Activated CD8-positive, alpha-beta memory T cell treated with anti-CD3 and anti-CD28 coated beads, Interleukin-2, amount 50 U/mL, for 1 hour (primary cell): ENCODE data around the gene ROBO1.
"Not testable (repeated sequence)": the region's sequence is repeated elsewhere in the genome, so short reads cannot be mapped to it uniquely, and the experiment has no call there.

Experiments
- DNase-seq: peaks from one replicate; pipeline ENCODE4 v3.0.0-alpha.2; 2020; ENCODE audit errors: extremely low read depth

ROBO1 gene

DNA sequence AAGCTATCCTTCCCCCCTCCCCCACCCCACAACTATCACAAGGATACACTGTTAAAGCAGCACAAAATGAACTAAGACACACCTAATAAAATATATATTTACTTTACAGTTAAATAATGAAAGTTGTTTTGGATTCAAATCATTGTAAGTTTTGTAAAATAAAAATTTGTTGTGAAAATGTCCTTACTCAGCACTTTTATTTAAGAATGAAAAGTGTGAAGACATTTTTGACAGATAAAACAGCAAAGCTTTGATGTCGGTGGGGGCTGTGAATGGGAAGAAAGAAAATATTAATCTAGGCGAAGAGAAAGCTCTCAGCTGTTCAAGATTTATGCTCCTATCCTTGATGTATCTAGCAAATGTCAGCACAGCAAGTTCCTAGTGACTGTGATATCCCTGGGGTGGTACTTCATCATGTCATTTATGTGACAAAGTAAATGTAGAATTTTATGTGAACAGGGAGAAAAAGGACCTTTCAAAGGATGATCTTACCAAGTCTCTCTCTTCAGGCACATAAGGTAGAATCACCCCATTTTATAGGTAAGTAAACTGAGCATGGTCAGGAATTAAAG lies 216.4 kb downstream of the ROBO1 start:
- DNase-seq, result no peak

DNA sequence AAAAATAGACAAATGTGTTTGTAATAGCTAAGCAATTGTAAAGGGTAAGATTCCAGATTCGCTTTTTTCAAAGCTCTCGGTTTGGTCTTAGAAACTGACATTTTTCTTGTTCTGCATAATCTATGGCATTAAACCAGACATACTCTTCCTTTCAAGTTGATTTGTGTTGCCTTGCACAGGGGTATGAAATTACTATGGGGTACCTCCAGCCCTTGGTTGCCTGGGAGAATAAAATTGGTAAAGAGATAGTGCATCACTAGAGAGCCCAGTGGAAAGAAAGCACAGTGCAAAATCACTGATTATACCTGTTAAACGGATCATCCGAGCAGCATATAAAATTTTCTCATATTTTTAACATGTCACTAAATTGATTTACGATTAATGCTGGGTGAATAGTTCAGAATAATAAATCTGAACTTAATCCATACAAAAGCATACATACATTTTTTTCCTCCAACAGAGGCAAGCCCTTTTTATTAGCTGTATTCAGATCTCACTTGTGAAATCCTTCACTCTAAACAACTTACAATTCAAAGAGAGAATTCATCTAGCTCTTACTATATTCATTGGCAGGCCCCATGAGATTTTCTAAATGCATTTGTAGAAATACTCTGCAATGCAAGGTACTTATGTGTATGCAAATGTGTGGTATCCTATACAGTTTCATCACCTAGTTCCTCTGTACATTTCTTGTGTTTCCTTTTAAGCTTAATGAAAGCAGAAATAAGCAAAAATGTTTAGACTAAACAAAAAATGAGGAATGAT lies 224.4 kb downstream of the ROBO1 start:
- no peak for DNase-seq

DNA sequence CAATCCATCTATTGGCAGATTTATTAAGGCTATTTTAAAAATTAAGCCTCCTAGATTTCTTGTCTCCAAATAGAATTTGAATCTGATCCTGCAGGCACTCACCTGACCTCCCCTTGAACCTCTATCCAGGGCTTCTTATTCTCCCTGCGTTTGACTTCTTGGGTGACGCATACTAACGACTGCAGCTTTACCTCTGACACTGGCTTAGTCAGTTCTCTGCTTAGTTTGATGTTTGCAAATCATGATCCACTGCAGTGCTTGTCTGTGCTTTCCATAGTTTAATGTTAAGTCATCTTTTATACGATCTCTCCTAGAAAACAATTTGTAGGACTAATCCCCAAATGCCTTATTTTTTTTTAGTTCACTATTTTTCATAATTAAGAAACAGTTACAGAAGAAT lies 233.1 kb downstream of the ROBO1 start:
- no peak for DNase-seq

DNA sequence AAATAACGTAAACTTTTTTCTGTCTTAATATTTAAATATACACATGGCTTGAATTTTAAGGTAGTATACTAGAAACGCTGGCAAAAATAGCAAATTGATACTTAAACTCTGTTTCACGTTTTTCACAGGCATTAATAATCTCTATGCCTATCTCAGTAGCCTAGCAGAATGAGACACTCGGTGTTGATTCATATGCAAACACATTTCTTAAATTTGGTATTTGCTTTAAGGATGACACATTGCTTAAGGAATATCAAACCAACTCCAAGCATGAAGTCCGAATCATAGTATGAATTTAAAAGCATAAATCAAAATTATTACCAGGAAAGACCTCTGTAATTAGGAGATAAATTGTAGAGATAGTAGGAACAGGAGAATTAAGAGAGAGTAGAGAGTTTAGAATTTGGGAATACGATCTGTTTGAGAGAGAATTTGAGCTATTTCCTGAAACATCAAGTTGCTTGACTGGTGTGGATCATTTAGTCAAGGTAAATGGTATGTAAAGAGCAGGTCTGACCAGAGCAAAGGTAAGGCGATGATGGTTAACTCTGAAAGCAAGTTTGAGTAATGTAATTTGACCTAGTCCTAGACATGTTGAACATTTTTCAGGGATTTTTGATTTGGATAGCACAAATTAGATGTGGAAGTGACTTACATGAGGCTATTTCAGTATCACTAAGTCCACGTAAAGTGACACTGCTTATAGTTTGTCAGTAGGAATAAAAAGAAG lies 236.1 kb downstream of the ROBO1 start:
- DNase-seq, result no peak

DNA sequence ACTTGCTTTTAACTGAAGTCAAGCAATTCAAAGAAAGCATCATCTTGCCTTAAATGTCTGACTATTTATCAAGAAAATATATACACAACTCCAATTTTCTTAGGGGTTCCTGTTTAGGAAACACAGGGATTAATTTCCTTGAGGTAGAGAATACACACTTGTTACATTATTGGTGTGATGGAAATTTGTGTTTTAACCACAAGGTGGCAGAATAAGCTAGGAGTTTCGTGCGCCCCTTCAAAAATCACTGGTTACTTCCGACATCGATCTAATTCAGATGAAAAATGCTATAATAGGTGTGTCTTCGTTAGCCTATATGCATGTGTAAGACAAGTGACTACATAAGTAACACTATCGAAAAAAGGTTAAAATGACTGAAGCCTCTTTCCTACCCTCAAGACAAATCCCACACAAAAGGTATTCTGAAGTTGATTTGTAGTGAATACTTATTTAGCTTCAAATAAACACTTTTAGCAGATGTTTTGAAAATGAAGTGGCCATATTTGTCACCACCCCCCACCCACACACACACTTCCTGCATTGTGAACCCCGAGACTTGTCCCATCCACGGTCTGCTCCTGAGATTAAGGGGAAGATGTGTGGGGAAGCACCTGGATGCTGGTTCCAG lies 246.5 kb downstream of the ROBO1 start:
- no peak for DNase-seq

DNA sequence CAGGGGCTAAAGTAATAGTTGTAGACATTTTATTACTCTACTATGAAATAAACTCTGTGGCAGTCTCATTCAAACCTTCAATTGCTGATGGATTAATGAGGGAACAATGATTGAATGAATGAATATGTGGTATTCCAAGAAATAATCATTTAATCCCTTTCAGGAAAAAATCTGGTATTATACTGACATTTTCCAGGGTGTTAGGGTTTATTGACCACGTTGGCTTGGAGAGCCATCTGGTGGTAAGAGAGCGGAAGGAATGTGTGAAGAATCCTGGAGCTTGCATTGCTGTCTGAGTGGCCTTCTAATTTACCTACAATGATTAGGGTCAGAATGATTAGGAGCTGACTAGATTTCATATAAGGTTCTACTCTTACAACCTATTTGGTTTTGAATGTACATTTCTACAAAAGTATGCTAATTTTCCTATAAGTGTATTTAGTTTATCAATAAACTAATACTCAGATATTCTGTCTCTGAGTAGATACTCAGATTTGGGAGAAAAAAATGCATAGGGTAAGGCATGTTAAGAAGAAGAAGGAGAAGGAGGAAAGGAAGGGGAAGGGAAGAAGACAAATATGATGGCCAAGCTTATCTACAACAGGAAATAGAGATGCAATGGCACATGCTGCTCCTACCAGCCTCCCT lies 249.9 kb downstream of the ROBO1 start:
- DNase-seq, result no peak

DNA sequence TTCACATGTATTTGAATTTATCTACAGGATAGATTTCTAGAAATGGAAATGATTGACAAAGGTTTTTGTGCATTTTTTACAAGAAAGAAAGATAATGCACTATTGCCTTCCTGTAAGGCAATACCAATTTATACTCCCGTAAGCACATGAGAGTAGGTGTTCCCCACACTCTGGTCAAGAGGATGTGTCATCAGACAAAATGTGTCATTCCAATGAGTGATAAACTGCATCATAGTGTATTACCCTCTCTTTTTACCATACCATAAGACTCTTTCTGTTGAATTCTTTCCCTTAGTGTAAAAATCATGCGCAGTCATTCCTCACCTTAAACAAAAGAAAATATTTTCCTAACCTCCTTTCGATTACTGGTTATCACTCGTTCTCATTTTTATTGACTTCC lies 251.0 kb downstream of the ROBO1 start:
- no peak for DNase-seq

DNA sequence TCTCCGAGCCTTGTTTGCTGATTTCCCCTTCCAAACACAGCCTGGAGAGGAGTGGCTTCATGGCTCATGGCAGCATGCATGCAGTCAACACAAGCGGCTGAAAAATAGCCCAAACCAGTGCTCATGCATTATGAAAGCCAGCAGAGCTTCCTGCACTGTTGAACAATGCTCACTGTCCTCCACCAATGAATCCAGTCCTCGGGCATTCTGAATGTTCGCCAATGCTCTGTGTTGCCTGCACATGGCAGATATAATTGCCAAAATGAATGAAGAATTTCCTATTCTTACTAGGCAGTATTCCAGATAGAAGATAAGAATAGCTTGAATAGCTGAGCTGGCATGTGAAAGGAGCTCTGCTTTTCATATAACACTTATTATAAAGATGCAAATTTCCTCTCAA lies 252.7 kb downstream of the ROBO1 start:
- DNase-seq, result no peak

DNA sequence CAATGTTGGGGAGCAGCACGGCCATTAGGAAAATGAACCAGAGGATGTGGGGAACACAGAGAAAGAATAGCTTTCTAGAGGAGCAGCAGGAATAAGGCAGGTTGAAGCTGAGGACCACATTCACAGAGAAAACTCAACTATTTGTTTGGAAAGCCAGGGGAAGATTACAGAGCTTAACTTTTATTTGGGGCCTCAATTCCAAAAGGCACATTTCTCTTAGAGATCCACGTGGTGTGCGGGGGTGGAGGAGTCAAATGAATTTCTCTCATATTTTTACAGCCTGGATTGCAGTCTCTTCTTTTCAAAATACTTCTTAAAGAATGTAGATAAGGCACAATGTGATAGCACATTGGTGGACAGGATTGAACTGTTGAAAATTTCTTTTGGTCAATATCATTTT lies 253.7 kb downstream of the ROBO1 start:
- no peak for DNase-seq

DNA sequence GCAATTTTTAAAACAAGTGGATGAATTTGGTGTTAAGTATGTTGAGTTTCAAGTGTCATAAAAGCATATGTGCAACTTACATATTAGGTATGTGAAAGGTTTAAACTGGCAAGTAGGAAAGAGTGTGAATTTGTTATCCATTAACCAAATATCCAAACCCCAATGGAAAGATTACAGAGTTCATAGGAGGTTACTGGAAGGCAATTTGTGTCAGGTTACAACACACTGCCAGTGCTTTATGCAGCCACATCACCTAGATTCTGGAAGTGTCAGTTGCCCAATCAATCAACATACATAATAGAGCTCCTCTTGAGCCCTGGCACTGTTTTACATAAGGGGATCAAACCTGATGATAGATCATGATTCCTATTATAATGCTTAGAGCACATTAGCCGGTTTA lies 261.0 kb downstream of the ROBO1 start:
- DNase-seq, result no peak

DNA sequence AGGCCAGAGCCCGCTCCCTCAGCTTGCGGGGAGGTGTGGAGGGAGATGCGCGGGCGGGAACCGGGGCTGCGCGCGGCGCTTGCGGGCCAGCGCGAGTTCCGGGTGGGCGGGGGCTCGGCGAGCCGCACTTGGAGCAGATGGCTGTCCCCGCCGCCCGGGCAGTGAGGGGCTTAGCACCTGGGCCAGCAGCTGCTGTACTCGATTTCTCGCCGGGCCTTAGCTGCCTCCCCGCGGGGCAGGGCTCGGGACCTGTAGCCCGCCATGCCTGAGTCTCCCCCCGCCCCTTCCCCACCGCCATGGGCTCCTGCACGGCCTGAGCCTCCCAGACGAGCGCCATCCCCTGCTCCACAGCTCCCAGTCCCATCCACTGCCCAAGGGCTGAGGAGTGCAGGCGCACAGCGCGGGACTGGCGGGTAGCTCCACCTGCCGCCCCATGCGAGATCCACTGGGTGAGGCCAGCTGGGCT lies 265.5 kb downstream of the ROBO1 start:
- DNase-seq, result not testable (repeated sequence)

DNA sequence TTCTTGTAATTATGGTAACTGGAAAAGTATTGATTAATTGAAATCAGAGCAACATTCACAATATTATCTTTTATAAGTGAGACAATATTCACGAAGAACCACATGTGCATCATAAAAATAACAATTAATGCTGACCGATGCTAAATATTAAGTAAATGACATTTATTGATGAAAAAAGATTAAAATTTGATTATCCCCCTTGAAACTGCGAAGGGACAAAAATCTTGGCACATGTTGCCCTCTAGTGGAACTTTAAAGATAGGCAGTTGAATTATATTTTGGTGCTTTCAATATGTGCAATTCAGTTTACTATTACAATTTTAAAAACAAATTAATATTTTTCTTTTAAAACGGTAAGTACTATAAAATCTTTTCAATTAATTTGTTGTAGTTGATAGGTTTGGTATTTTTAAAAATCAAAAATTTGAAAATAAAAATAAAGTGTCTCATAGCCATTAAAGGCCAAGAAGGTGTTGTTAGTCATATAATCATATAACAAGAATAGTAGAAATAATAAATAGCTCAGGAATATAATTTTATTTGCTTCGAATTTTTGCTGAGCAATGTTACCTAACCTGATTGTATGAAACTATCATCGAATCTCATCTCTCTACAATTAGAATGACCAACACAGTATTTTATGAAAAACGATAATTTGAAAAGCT lies 270.2 kb downstream of the ROBO1 start:
- DNase-seq, result no peak

DNA sequence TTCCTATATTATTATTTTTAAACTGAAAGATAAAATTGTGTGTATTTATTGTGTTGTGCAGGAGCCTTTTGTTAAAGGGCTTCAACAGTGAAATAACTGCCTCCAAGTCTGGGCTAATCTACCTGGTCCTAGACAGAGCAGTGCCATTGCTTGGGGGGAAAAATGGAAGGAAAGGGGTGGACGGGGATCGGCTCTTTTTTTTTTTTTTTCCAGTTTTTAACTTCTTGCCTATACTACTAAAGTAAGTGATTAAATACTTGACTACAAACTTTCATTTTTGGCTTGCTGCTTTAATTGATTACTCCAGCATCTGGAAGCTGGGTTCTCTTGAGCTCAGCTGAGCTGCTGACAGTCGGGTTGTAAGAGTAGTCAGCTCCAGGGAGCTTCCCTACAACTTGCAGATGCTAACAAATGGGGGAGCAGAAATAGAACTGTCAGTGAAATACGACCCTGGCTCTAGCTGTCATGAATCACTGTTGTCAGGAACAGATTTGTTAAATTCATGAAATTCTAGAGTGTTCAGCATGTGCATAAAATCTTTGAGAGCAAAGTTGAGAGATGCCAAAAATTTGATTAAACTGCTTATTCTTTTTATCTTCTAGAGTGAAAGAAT lies 276.7 kb downstream of the ROBO1 start:
- DNase-seq, result no peak

DNA sequence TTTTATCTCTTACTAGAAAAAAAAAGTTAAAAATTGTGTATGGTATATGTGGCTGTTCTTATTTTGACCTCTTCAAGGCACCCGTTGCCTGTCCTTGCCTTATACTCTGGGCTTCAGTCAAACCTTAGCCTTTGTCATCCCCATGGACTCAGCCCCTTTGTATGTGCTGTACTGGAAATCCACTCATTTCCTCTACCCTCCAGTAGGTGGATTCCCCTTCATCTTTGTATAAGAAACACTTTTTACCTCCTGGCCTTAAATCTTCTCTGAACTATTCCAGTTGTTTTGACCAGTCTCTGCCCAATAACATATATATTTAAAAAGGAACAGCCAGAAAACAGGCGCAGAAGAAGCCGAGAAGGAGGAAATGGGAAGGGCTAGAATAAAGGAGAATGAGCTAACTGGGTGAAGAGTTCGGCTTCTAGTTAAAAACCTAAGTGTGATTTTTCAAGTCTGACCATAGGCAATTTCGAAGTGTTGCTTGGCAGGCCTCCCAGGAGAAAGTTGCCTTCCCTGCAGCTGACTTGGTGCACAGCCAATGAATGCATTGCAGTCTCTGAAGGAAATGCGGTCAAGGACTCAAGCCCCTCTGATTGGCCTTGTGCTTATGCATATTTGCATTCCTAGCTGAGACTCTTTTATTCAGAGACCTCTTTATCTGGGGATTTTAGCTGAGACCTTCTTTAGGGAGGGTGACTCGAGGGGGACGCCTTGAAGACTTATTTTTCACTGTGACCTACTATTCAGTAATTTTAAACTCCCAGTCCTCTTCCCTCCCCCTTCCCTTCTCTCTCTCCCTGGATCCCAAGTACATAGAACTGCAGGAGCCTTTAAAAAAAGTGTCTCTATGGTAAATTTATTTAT lies 277.4 kb downstream of the ROBO1 start:
- no peak for DNase-seq

DNA sequence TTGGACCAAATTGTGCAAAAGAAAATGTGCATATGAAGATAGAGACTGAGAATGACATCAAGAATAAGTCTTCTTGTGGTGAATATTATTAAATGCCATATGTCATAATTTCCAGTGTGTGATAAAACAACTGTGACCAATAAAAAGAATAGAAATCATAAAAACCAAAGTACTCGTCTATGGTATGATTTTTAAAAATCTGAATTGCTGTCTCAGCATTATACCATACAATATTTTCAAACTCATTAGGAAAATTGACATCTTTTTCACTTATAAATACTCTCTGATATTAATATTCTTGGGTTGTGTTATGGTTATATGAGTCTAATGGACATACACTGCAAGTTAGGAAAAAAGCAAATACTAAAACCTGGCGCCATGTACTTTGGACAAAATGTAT lies 279.4 kb downstream of the ROBO1 start:
- DNase-seq, result no peak

DNA sequence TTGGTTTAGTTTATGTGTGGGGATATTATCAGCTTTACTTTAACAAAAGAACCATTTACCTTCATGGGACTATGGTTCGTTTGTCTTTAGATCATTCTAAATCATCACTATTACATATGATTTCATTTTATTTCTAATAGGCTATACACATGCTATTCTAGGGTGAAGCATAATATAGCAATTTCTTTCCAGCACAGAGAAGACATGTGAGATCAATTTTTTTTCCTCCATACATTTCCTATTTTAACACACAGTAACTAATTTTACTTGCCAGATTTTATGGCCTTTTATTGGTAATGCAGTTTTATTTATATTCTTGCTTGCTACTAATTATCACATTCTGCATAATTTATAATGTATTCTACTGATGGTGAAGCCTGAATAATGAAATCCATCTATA lies 287.1 kb downstream of the ROBO1 start:
- DNase-seq, result no peak

DNA sequence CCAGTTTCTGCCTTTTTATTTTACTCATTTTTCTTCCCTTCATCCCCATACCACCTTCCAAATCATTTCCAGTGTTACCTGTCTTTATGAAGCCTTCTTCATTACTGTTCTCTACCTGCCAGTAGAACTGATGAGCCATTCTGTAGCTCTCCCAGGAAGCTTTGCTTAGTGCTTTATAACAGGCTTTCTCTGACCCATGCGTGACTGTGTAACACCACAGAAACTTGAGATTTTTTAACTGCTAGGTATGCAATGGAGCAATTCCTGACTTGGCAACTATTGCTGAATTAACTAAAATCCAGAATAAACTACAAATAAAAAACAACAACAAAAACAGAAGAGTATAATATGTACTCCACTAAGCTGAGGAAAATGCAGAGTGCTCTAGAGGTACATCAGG lies 289.2 kb downstream of the ROBO1 start:
- DNase-seq, result no peak

DNA sequence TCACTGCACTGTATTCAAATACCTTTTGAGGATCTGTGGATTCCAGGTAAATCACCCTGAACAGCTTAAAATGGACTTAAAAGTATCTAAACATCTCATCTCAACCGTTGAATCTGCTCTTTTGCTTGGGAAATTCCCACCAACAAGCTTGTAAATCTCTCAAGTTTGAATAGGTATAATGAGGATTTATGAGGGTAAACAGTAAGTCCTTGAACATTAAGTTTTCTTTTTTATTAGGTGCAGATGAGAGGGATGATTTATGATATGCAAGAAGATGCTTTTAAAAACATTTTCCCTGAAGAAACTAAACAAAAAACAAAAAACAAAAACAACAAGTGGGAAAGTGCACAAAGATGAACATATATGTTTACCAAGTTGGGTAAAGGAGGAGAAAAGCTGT lies 290.6 kb downstream of the ROBO1 start:
- no peak for DNase-seq

DNA sequence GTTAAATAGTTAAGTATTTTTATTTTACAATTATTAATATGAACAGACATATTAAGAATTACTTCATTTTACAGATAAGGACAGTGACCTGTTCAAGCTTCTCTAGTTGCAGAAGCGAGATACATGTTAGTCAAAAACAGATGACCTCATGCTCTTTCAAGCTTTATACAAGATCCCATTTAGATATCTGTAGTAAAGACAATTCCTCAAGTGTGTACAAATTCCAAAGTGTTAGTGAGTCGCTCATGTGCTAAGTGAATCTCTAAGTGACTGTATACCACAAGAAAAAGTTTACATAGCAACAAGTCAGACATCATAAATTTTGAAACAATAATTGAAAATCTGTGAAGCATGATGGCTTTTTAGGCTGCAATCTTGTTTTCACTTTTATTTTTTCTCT lies 293.8 kb downstream of the ROBO1 start:
- DNase-seq, result no peak

DNA sequence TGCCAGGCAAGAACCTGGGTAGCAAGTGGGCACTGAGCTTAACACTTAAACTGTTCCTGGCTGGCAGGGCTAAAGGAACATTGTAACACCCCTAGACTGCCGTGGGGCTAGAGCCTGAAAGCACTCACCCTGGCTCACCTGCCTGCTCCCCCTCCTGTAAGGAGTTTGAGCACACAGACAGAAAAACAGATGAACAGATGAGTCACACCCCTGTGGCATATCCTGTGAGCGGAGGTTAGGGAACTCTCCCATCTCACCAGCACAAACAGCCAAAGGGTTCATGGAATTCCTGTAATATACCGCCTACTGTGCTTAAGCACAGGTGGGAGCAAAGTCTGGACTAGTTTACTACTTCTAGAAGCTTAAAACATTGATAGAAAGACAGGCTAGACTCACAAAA lies 300.1 kb downstream of the ROBO1 start:
- no peak for DNase-seq
